HG02610 (cell line): ENCODE data around the gene FKBP7.
A peak's percentile ranks its signal among the peaks of the same experiment; 100 is the strongest.
"Not testable (repeated sequence)": the region's sequence is repeated elsewhere in the genome, so short reads cannot be mapped to it uniquely, and the experiment has no call there.

ENCODE experiments used
- ATAC-seq: cut with Tn5 transposase; IDR thresholded peaks from one replicate; pipeline ENCODE4 v1.9.1; 2021; ENCODE audit warnings: mild to moderate bottlenecking, moderate library complexity; ENCODE audit not compliant: unreplicated experiment

Gene FKBP7

DNA sequence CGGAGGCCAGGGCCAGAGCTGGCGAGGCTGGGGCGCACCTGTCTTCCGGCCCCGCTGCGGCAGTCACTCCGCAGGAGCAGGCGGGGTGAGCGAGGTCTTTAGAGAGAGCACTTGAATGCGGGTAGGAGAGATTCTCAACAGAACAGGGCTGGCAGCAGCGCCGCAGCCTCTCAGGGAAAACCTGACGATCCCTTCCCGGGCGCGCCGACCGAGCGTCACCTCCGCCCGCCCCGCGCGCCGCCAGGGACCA lies 28.0 kb downstream of the FKBP7 start:
- peak; percentile 43 for ATAC-seq

DNA sequence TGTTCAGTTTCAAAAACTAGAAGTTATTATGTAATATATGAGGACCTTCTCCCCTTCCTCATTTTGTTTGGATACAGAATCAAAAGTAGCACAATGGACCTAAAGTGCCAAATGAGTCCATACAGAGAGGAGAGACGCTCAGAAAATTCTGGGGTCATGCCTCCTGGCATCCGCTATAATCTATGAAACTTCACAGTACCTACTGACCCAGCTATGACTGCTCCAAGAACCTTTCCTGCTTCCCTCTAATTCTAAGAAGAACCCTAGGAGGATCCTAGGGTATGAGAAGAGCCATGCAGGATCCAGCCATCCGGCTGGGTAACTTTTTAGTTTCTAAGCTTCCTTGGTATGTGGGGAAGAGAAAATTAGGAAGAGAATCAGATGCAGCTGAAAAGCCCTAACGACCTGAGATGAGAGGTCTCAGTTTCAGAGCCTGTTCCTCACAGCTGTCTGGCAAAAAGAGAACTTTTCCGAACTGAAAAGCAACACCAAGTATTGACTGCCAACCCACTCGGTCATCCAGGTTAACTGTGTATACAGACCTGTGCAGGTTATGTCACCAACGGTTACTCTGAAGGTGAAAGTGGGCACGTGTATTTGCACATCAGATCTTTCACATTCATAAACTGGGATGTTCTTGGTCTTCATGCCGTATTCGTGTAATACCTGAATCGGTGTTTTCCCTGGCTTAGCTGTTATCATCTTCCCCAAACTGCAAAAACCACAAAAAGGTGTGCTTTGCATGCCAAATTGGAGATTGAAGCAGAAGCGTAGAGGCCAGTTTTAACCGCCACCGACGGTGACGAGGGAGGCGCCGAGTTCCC lies 28.5 kb downstream of the FKBP7 start:
- no peak for ATAC-seq

DNA sequence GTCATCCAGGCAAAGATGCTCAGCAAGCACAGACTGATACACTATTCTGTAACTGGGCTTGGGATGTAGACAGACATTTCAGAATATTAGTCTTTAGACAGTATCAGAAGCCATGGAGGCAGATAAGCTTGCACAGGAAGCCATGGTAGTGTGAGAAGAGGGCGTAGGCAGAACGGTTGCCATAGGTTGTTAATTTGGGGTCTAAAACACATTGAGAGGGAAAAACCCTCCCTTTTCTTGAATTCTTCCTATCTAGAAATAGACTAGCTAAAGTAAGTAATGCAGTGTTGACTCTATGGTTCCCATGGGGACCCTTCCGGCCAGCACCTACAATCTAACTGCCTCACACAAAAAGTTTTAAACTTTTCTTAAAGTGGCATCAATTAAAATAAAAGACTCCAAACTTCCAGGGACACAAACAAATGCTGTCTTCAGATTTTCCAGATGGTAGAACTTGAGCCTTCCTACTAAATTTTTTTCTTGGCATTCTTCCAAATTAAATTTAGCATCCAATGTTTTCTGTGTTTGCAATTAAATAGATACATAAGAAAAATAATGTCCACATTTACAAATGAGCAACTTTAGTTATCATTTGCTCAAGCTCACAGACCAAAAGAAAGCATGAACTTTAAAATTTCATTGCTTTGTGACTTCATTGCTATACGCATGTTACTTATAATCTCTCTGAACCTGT lies 29.3 kb downstream of the FKBP7 start:
- ATAC-seq: no peak

DNA sequence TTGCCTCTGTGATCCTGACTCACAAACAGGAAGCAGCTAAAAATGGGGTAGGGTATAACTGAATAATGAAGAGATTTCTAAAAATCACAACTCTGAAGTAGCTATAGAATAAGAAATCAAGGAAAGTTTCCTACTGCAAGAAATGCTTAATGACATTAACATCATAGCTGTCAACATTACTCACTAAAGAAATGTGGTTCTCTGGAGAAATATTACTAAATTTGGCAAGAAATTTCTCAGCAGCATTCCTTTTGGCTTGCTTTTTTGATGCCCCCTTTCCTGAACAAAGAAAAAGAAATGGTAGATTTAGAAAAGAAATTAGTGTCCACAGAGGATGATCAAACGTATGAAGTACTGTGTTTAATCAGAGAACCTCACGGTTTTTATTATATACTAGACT lies 37.0 kb downstream of the FKBP7 start:
- ATAC-seq: no peak

DNA sequence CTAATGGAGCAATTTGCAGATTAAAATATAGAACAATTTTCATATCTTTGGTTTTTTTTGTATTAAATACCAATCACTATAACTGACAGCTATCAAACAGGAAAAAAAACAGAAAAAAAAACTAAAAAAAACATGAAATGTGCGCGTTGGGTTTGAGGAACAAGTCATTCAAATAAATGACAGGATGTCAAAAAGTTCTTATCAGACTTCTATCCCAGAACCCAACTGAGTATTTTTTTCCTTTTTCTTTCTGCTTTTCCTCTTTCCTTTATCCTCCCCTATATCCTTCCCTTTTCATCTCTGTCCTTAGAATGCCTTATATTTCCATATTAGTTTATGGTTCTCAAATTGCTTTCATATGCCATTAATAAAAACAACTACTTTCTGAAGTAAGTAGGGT lies 41.7 kb downstream of the FKBP7 start:
- ATAC-seq: no peak

DNA sequence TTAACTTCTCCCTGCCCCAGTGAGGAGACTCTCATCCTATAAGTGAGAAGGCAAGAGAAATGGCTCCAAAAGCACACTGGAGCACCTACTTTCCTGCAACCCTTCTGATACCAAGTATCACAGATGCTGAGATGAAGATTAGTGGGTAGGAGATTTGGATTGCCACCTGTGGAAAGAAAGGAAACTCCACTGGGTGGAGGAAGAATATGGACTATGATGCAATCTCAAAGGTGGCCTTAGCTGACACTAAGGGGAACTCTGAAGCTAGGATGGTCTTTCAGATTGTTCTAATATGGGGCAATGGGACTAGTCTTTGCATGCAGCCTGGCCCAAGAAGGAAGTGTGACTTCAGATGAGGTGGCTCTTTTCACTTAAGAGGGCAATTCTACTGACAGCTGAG lies 49.1 kb downstream of the FKBP7 start:
- ATAC-seq: no peak

DNA sequence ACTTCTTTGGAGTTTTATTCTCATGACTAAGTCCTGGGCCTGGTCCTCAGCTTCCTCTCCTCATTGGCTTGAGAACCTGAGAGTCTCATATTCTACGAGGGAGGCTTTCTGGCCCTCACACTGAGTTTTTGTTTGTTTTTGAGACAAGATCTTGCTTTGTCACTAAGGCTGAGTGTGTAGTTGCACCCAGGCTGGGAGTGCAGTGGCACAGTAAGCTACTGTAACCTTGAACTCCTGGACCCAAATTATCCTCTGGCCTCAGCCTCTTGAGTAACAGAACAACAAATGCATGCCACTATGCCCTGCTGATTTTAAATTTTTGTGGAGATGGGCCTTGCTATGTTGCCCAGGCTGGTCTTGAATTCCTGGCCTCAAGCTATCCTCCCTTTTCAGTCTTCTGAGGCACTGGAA lies 50.0 kb downstream of the FKBP7 start:
- ATAC-seq: no peak

DNA sequence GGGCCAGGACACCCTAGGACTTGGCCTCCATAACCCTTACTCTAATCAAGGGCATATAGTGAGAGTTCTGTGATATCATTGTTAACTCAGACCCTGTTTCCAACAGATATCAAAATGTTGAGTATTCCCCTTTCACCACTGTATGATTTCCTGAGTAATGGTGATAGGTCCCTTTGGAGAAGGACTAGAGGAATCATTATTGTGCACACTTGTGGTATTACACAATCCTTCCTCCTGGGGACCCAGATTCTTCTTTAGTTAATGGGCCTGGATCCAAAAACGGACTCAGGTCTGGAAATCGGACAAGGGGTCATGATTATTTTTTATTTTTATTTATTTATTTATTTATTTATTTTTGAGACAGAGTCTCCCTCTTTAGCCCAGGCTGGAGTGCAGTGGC lies 50.9 kb downstream of the FKBP7 start:
- no peak for ATAC-seq

DNA sequence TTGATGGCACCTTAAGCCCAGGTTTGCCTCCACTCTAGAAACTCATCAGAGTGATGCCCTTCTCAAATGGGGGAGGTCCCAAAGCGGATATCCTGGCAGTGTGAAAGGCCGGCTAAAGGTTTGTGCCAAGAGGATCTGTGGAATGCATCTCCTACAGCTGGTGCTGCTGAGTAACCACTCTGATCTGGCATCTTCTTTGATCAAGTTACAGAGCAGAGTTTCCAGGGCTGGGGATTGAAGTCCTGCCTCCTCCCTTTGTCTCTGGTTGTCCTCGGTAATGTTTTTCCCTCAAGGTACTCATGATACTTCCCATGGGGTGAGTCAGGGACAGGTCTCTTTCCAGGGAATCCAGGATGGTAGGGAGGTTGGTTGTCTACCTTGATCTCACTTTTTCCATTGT lies 52.0 kb downstream of the FKBP7 start:
- no peak for ATAC-seq

DNA sequence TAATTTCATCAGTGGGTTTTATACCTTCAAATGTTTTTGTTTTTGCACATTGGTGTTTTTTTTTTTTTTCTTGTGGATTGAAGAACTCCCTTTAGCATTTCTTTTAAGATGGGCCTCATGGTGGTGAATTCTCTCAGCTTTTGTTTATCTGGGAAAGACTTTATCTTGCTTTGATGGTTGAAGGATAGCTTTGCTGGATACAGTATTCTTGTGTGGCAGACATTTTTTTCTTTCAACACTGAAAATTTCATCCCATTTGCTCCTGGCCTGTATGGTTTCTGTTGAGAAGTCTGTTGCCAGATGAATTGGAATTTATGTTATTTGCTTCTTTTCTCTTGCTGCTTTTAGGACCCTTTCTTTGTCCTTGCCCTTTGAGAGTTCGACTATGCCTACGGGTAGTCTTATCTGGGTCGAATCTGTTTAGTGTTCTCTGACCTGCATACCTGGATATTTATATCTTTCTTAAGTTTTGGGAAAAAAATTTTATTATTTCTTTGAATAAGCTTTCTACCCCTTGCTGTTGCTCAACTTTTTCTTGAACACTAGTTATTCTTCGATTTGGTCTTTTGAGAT lies 53.1 kb downstream of the FKBP7 start:
- ATAC-seq: no peak

DNA sequence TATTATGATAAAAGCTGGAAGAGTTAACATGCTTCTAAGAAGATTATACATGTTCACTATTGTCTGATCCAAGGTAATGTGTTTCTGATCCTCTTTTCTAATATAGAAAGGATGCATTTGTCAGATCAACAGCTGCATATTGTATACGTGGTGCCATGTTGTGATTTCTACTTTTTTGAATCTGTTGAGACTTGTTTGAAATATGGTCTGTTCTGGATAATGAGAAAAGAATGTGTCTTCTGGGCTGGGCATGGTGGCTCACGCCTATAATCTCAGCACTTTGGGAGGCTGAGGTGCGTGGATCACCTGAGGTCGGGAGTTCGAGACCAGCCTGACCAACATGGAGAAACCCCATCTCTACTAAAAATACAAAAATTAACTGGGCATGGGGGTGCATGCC lies 54.7 kb downstream of the FKBP7 start:
- not testable (repeated sequence) for ATAC-seq

DNA sequence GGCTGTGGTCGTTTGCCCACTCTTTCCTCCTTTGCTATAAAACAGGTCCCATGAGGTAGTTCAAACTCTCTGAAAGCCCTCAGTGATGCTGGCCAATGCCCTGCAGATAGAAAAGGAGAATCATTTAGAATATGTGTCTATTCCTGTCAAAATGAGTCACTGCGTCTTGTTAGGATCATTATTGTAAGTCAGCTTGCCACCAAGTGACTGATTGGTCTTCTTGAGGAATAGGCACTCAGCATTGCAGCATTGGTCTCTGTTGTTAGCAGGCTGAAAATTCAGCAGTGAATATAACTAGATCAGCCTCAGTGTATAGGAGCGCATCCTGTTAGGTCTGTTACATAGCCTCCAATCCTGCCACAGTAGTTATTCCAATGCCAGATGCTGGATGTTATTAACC lies 56.3 kb downstream of the FKBP7 start:
- no peak for ATAC-seq

DNA sequence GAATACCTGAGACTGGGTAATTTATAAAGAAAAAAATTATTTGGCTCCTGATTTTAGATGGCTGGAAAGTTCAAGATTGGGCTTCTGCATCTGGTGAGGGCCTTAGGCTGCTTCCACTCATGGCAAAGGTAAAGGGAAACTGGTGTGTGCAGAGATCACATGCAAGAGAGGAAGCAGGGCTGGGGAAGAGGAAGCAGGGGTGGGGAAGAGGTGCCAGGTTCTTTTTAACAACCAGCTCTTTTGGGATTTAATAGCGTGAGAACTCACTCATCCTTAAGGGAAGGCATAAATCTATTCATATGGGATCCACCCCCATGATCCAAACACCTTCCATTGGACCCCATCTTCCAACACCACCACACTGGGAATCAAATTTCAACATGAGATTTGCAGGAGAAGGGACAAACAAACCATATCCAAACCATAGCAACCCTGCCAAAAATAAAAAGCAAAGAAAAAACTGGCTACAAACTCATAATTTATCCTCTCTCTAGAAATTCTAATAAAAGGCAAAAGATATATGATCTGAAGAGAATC lies 57.9 kb downstream of the FKBP7 start:
- ATAC-seq: no peak

DNA sequence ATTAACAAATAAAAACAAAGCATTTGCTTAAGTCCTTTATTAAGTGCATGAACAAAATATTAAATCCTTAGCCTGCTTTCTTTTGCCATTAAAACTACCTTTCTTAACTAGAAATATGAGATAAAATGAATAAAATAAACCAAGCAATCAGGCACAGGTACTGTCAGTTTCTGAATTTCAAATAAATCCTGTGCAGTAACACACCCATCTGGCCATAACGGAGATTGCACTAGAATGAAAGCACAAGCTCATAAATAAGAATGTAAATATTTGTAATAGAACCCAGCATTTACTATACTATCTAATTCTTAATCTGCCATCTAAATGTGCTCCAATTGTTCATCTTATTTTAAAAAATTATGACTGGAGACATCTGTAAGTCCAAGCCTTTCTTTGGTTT lies 59.3 kb downstream of the FKBP7 start:
- no peak for ATAC-seq

DNA sequence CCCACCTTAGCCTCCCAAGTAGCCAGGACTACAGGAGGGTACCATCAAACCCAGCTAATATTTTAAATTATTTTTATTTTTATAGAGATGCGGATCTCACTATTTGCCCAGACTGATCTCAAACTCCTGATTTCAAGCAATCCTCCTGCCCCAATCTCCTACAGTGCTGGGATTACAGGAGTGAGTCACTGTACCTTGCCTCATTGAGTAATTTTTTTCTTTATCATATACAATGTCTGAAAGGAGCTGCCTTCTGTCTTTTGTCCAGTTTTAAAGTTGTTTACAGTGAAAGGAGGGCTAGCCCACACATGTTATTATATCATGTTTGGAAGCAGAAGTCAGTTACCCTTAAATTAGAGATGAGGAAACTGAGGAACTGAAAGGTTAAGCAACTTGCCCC lies 60.0 kb downstream of the FKBP7 start:
- no peak for ATAC-seq

DNA sequence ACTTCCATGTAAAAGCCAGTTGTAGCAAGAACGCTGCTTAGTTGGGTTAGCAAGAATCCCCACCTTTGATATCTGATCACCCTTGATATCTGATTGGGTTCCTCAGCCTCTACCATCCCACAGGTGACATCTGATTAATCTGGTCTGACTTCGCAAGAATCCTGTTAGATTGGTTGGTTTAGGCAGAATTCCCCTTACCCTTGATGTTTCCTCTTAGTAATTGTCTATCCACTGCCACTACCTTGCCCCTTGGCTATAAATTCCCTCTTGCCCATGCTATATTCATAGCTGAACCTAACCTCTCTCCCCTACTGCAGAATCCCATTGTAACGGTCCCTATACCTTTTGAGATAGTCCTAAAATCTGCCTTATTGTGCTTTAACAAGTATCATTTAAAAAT lies 60.5 kb downstream of the FKBP7 start:
- ATAC-seq: no peak

DNA sequence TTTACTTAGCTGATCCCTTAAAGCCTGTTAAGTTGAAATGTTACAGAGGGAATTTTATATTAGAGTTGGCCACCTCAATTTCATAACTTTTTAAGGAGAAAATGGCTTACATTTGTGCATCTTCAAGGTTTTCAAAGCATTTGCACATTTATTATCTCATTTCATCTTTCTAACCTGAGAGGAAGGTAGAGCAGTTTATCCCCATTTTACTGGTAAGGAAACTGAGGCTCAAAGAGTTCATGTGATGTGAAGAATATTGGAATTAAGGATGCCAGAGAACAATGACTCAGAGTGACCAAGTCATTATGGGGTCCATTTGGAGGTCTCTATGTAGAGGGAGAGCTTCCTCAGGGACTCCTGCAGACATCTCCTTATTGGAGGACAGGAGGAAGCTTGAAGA lies 62.4 kb downstream of the FKBP7 start:
- no peak for ATAC-seq

DNA sequence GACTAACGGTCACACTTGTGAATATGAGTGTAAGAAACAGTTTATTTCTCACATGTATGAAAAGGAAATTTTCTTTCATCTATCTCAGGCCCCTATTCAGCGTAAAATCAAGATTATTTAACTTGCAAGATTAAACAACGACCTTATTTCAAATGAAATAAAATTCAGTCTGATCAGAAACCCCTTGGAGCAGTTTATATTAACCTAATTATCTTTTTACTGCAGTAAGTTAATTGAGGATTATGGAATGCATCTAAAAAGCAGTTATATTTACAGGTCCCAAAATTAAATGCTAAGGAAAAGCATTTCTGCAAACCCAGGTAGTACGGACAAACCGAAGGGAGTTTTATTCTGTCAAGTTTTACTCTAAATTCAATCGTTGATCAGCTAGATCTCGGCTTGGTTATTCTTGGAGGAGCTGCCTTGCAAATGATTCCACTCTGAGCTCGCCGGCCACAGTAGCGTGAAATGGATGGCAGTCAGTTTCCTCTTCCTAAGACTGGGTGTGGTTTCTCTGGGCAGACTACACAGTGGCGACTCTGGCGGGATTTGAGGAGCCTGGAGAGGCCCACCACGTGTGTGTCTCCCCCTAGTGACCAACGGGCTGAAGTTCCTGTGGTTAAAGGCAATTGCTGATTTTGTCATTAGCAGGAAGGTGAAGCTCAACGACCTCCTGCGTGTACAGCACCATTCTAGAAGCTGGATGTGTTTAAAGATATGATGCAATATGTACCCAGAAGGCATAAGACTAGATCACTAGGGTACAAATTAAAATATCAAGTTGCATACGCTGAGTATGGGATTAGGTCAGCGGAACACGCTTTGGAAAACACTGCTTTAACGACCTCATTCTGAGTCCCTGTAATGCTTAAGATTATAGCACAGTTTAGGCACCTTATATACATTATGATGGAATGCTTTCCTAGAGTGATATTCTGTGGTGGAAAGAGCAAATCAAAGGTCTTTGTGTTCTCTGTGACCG lies 63.8 kb downstream of the FKBP7 start:
- ATAC-seq: peak; percentile 83
